Suprapubic skin (tissue), 4 donors: ENCODE measurements around the gene CLASP1. TPM values are rescaled to one million over a fixed set of nuclear protein-coding genes. Genes with fewer than 3 reads are reported as not detected.
"Not testable (repeated sequence)": the region's sequence is repeated elsewhere in the genome, so short reads cannot be mapped to it uniquely, and the experiment has no call there.

ENCODE experiments used
- DNase-seq, 2 donors: peaks; one replicate each; pipeline ENCODE4 v3.0.0-alpha.2; 2019; ENCODE audit warnings: low spot score in 2 of 2
- H3K27ac ChIP-seq: fragments of 200-600 bp; sonication (generic); one replicate; pipeline ENCODE4 v1.5.1; 2019
- H3K27me3 ChIP-seq: fragments of 200-600 bp; sonication (generic); one replicate; pipeline ENCODE4 v1.5.1; 2019
- H3K36me3 ChIP-seq: fragments of 200-600 bp; sonication (generic); one replicate; pipeline ENCODE4 v1.5.1; 2019
- H3K4me1 ChIP-seq: fragments of 200-600 bp; sonication (generic); one replicate; pipeline ENCODE4 v1.5.1; 2019
- H3K4me3 ChIP-seq: fragments of 200-600 bp; sonication (generic); one replicate; pipeline ENCODE4 v1.5.1; 2019; ENCODE audit warnings: mild to moderate bottlenecking
- H3K9me3 ChIP-seq: fragments of 200-600 bp; sonication (generic); one replicate; pipeline ENCODE4 v1.5.1; 2019
- EP300 ChIP-seq: sonication (generic); formaldehyde crosslinking; IDR thresholded peaks from one replicate; pipeline ENCODE4 v1.6.1; 2017; ENCODE audit warnings: antibody characterized with exemption
- POLR2A ChIP-seq, 2 donors: fragments of 450-650 bp; IDR thresholded peaks; one replicate each; pipeline ENCODE4 v1.6.1; 2017; ENCODE audit warnings: antibody characterized with exemption in 2 of 2, mild to moderate bottlenecking in 2 of 2, moderate library complexity in 2 of 2
- POLR2AphosphoS5 ChIP-seq, 3 donors: sonication (generic); formaldehyde crosslinking; IDR thresholded peaks; one replicate each; pipeline ENCODE4 v1.6.1; 2017; ENCODE audit warnings: antibody characterized with exemption in 3 of 3
- WGBS: methylation state at CpG from one replicate; pipeline ENCODE4 v1.1.5; 2018; 5-methylcytosine and 5-hydroxymethylcytosine counted together
- total RNA-seq, 4 donors: library from RNA; depleted of rRNA; stranded (reverse); fragments of >200 nt; gene quantifications; one replicate each; pipeline ENCODE4 v1.1.0, GENCODE V29; 2016
- TF ChIP-seq, protein P1 (sequence below), 2 donors: fragments of 200-600 bp in 1 of 2; fragments of 450-650 bp in 1 of 2; sonication (generic) in 1 of 2; IDR thresholded peaks; one replicate each; pipeline ENCODE4 v1.5.1; 2016 to 2019; ENCODE audit warnings: antibody characterized with exemption in 2 of 2, mild to moderate bottlenecking in 1 of 2, moderate library complexity in 1 of 2

Gene CLASP1
- total RNA-seq, 4 donors from 2014 or later = 53.3 to 99.5 (median 67.6) TPM

GRCh38 chr2:121375621-121376159 lies 273.6 kb downstream of the CLASP1 start:
- no peak for DNase-seq
- TF ChIP-seq, protein P1, sequence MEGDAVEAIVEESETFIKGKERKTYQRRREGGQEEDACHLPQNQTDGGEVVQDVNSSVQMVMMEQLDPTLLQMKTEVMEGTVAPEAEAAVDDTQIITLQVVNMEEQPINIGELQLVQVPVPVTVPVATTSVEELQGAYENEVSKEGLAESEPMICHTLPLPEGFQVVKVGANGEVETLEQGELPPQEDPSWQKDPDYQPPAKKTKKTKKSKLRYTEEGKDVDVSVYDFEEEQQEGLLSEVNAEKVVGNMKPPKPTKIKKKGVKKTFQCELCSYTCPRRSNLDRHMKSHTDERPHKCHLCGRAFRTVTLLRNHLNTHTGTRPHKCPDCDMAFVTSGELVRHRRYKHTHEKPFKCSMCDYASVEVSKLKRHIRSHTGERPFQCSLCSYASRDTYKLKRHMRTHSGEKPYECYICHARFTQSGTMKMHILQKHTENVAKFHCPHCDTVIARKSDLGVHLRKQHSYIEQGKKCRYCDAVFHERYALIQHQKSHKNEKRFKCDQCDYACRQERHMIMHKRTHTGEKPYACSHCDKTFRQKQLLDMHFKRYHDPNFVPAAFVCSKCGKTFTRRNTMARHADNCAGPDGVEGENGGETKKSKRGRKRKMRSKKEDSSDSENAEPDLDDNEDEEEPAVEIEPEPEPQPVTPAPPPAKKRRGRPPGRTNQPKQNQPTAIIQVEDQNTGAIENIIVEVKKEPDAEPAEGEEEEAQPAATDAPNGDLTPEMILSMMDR (IDR thresholded peaks at IDR 0.05) = no peak
- TF ChIP-seq EP300 = no peak
- TF ChIP-seq POLR2A (IDR thresholded peaks at IDR 0.05) = no peak
- no peak for TF ChIP-seq POLR2AphosphoS5 (IDR thresholded peaks at IDR 0.05)
- WGBS = 96% methylated on average over 3 of the region's 3 CpGs
- Histone ChIP-seq H3K36me3 (peaks cover 85% of the 10 kb centered on the region), H3K4me3 (no peak overlapping the region), H3K27me3 (no peaks in the 10 kb centered on the region), H3K9me3 (no peaks in the 10 kb centered on the region), H3K27ac (no peak overlapping the region), H3K4me1 (no peaks in the 10 kb centered on the region)

DNA sequence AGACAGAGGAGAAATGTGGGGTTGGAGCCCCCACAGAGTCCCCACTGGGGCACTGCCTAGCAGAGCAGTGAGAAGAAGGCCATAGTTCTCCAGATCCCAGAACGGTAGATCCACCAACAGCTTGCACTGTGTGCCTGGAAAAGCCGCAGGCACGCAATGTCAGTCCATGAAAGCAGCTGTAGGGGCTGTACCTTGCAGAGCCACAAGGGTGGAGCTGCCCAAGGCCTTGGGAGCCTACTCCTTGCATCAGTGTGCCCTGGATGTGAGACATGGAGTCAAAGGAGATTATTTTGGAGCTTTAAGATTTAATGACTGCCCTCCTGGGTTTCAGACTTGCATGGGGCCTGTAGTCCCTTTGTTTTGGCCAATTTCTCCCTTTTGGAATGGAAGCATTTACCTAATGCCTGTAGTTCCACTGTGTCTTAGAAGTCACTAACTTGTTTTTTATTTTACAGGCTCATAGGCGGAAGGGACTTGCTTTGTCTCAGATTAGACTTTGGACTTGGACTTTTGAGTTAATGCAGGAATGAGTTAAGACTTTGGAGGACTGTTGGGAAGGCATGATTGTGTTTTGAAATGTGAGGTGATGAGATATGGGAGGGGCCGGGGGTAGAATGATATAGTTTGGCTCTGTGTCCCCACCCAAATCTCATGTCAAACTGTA lies 274.7 kb downstream of the CLASP1 start:
- H3K36me3 ChIP-seq = peaks cover 82% of the 10 kb centered on the region
- 94% methylated on average over 5 of the region's 5 CpGs for WGBS
- H3K9me3 ChIP-seq = not testable (repeated sequence)

GRCh38 chr2:121372721-121373353 lies 276.4 kb downstream of the CLASP1 start:
- Histone ChIP-seq H3K36me3 (peaks cover 73% of the 10 kb centered on the region), H3K4me1 (no peaks in the 10 kb centered on the region), H3K27ac (no peak overlapping the region), H3K27me3 (no peaks in the 10 kb centered on the region), H3K9me3 (no peaks in the 10 kb centered on the region), H3K4me3 (no peak overlapping the region)
- DNase-seq = no peak
- TF ChIP-seq, protein P1 (IDR thresholded peaks at IDR 0.05) = no peak
- TF ChIP-seq EP300 (no peak), POLR2AphosphoS5 (IDR thresholded peaks at IDR 0.05) (no peak), POLR2A (IDR thresholded peaks at IDR 0.05) (no peak)
- WGBS = 95% methylated on average over 7 of the region's 7 CpGs

More for the DNA sequence above, 274.7 kb downstream of the CLASP1 start:
- not testable (repeated sequence) for H3K4me1 ChIP-seq, H3K27ac ChIP-seq, H3K27me3 ChIP-seq, H3K4me3 ChIP-seq, DNase-seq

- H3K27ac ChIP-seq = no peak overlapping the region
- no peaks in the 10 kb centered on the region for H3K27me3 ChIP-seq
- H3K36me3 ChIP-seq = peaks cover 73% of the 10 kb centered on the region
- no peak for DNase-seq
- no peak overlapping the region for H3K4me3 ChIP-seq
- H3K4me1 ChIP-seq = no peaks in the 10 kb centered on the region
- TF ChIP-seq POLR2A (IDR thresholded peaks at IDR 0.05) = no peak
- no peak for TF ChIP-seq POLR2AphosphoS5 (IDR thresholded peaks at IDR 0.05)
- no peak for TF ChIP-seq EP300
- TF ChIP-seq, protein P1 (IDR thresholded peaks at IDR 0.05) = no peak
- no peaks in the 10 kb centered on the region for H3K9me3 ChIP-seq
Observed at GRCh38 chr2:121372082-121372481, 277.2 kb downstream of the CLASP1 start.

DNA sequence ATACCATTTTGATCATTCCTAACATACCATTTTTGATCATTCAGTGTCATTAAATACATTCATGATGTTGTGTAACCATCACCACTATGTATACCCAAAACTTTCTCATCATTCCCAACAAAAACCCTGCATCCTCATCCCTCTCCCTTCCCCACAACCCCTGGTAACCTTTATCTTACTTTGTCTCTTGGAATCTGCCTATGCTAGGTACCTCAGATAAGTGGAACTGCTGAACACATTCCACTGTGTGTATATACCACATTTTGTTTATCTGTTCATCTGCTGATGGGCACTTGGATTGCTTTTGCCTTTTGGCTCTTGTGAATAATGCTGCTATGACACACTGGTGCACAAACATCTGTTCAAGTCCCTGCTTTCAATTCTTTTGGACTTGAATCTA lies 280.4 kb downstream of the CLASP1 start:
- Histone ChIP-seq H3K27ac (no peak overlapping the region), H3K4me3 (no peak overlapping the region), H3K36me3 (peaks cover 60% of the 10 kb centered on the region), H3K27me3 (no peaks in the 10 kb centered on the region), H3K4me1 (peaks cover 8% of the 10 kb centered on the region), H3K9me3 (no peaks in the 10 kb centered on the region)
- DNase-seq = no peak
- TF ChIP-seq POLR2AphosphoS5 (IDR thresholded peaks at IDR 0.05) = no peak
- no peak for TF ChIP-seq POLR2A (IDR thresholded peaks at IDR 0.05)
- TF ChIP-seq, protein P1 (IDR thresholded peaks at IDR 0.05) = no peak
- TF ChIP-seq EP300 = no peak
